ENCODE data around the gene SZT2.

GRCh38 chr1:43358746-43359693 lies 30.7 kb upstream of the SZT2 start, which contains the start of gene CDC20:
- TF ChIP-seq CTCF (IDR thresholded peaks at IDR 0.05; ENCODE audit: borderline replicate concordance, extremely low read depth, low read length, poor library complexity, severe bottlenecking) (no peak), EZH2 (IDR thresholded peaks at IDR 0.05; ENCODE audit: borderline replicate concordance, low read depth, low read length, severe bottlenecking) (no peak)
